Neural cell (in vitro differentiated cells): ENCODE measurements around the gene MKRN2. TPM values are rescaled to one million over a fixed set of nuclear protein-coding genes. Genes with fewer than 3 reads are reported as not detected.

Source experiments
- H2AFZ ChIP-seq: fragments of 200-600, 300-800 bp; sonication (generic), shearing (Covaris generic); 2 replicates; pipeline ENCODE4 v1.6.0; 2014; ENCODE audit warnings: low read depth, mild to moderate bottlenecking, antibody characterized with exemption, low read length, moderate library complexity
- H3F3A ChIP-seq: fragments of 200-600 bp; shearing (Covaris generic); 2 replicates; pipeline ENCODE4 v1.6.1; 2016; ENCODE audit warnings: mild to moderate bottlenecking, moderate library complexity, mixed read lengths, antibody characterized with exemption, low read length; ENCODE audit not compliant: insufficient read depth, poor library complexity, severe bottlenecking
- H3K27ac ChIP-seq: fragments of 200-600, 300-800 bp; sonication (generic), shearing (Covaris generic); 2 replicates; pipeline ENCODE4 v1.5.1; 2014; ENCODE audit warnings: mild to moderate bottlenecking, low read length, moderate library complexity
- H3K27me3 ChIP-seq: fragments of 300-800, 200-600 bp; sonication (generic), shearing (Covaris generic); 2 replicates; pipeline ENCODE4 v1.6.0; 2014; ENCODE audit warnings: mild to moderate bottlenecking, low read depth, low read length, moderate library complexity; ENCODE audit not compliant: insufficient read depth
- H3K36me3 ChIP-seq: fragments of 300-800, 200-600 bp; sonication (generic), shearing (Covaris generic); 2 replicates; pipeline ENCODE4 v1.5.1; 2014; ENCODE audit warnings: mild to moderate bottlenecking, antibody characterized with exemption, low read length, moderate library complexity; ENCODE audit not compliant: insufficient read depth
- H3K4me2 ChIP-seq: fragments of 300-800, 200-600 bp; sonication (generic), shearing (Covaris generic); 2 replicates; pipeline ENCODE4 v1.6.0; 2014; ENCODE audit warnings: mild to moderate bottlenecking, low read length
- H3K4me3 ChIP-seq: fragments of 300-800, 200-600 bp; sonication (generic), shearing (Covaris generic); 2 replicates; pipeline ENCODE4 v1.5.1; 2014; ENCODE audit warnings: mild to moderate bottlenecking, low read length, moderate library complexity
- H3K79me2 ChIP-seq: fragments of 200-600 bp; shearing (Covaris generic); replicated peaks from 2 replicates; pipeline ENCODE4 v1.6.0; 2014; ENCODE audit warnings: mild to moderate bottlenecking, low read length, moderate library complexity; ENCODE audit not compliant: insufficient read depth
- H3K9ac ChIP-seq: fragments of 300-800, 200-600 bp; sonication (generic), shearing (Covaris generic); 2 replicates; pipeline ENCODE4 v1.6.1; 2016; ENCODE audit warnings: mild to moderate bottlenecking, low read length, mixed read lengths
- H3K9me2 ChIP-seq: fragments of 200-600 bp; shearing (Covaris generic); 2 replicates; pipeline ENCODE4 v1.6.1; 2016; ENCODE audit warnings: mild to moderate bottlenecking, low read length, mixed read lengths; ENCODE audit not compliant: insufficient read depth
- H3K9me3 ChIP-seq: fragments of 200-600, 300-800 bp; sonication (generic), shearing (Covaris generic); 2 replicates; pipeline ENCODE4 v1.6.1; 2016; ENCODE audit warnings: mild to moderate bottlenecking, mixed run types, low read length, moderate library complexity, mixed read lengths
- H4K20me1 ChIP-seq: fragments of 200-600 bp; shearing (Covaris generic); 2 replicates; pipeline ENCODE4 v1.6.1; 2016; ENCODE audit warnings: mild to moderate bottlenecking, mixed run types; ENCODE audit not compliant: insufficient read depth
- EP300 ChIP-seq: fragments of 450-650 bp; conservative IDR thresholded peaks from 2 replicates; pipeline ENCODE4 v1.6.1; 2014; ENCODE audit warnings: antibody characterized with exemption, mild to moderate bottlenecking, moderate library complexity; ENCODE audit not compliant: poor library complexity, severe bottlenecking
- EZH2 ChIP-seq: fragments of 200-600, 300-800 bp; shearing (Covaris generic), sonication (generic); IDR thresholded peaks from 2 replicates; pipeline ENCODE4 v1.6.1; 2014; ENCODE audit warnings: antibody characterized with exemption, low read length, borderline replicate concordance, mild to moderate bottlenecking; ENCODE audit not compliant: insufficient read depth, poor library complexity, severe bottlenecking
- MXI1 ChIP-seq: fragments of 450-650 bp; conservative IDR thresholded peaks from 2 replicates; pipeline ENCODE4 v1.6.1; 2014; ENCODE audit warnings: antibody characterized with exemption, mild to moderate bottlenecking; ENCODE audit not compliant: poor library complexity, severe bottlenecking
- POLR2AphosphoS5 ChIP-seq: IDR thresholded peaks from 2 replicates; pipeline ENCODE4 v1.6.1; 2012
- RAD21 ChIP-seq: fragments of 450-650 bp; conservative IDR thresholded peaks from 2 replicates; pipeline ENCODE4 v1.6.1; 2014; ENCODE audit warnings: antibody characterized with exemption, mild to moderate bottlenecking, moderate library complexity
- SMC3 ChIP-seq: fragments of 450-650 bp; conservative IDR thresholded peaks from 2 replicates; pipeline ENCODE4 v1.6.1; 2014; ENCODE audit warnings: antibody characterized with exemption, mild to moderate bottlenecking, moderate library complexity; ENCODE audit not compliant: poor library complexity
- TAF1 ChIP-seq: IDR thresholded peaks from 2 replicates; pipeline ENCODE4 v1.6.1; 2012; ENCODE audit warnings: low read depth
- polyA plus RNA-seq: library from polyadenylated mRNA; depleted of rRNA; stranded (reverse); fragments of >200 nt; gene quantifications from 2 replicates; pipeline ENCODE4 v1.2.3, GENCODE V29; 2014
- TF ChIP-seq, protein P1 (sequence below): IDR thresholded peaks from 2 replicates; pipeline ENCODE4 v1.6.1; 2012; ENCODE audit warnings: borderline replicate concordance
- TF ChIP-seq, protein P2 (sequence below): fragments of 450-650 bp; IDR thresholded peaks from 2 replicates; pipeline ENCODE4 v1.5.1; 2014; ENCODE audit warnings: antibody characterized with exemption, mild to moderate bottlenecking, moderate library complexity; ENCODE audit not compliant: poor library complexity, severe bottlenecking

MKRN2 gene
- polyA plus RNA-seq, 1 donor from 2014 or later: 47.6 TPM

DNA sequence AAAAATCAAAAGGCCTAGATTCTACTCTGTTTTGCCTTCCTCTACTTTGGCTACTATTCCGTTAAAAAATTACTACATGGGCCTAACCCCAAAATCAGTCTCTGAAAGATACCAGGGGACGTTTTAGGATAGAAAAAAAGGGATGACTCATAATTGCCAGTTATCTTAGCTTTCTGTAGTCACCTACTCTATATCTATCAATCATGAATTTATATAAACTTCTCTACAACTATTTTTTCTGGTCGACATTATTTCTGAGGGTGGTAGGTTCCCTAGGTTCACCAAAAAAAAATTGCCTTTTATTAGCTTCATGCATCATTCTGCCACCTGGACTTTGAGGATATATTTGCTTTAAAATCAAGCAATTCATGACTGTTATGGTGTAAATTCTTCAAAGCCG, 70.5 kb downstream of the MKRN2 start:
- no peaks in the 10 kb centered on the region for H3K36me3 ChIP-seq
- no peak overlapping the region for H3K4me3 ChIP-seq
- H3K9me3 ChIP-seq: no peaks in the 10 kb centered on the region
- H4K20me1 ChIP-seq: no peaks in the 10 kb centered on the region
- H3K4me2 ChIP-seq: no peak overlapping the region
- H3K9me2 ChIP-seq: no peaks in the 10 kb centered on the region
- H3F3A ChIP-seq: no peaks in the 10 kb centered on the region
- no peak overlapping the region for H3K27ac ChIP-seq
- TF ChIP-seq POLR2AphosphoS5 (no peak), SMC3 (no peak)
- TF ChIP-seq, protein P1, sequence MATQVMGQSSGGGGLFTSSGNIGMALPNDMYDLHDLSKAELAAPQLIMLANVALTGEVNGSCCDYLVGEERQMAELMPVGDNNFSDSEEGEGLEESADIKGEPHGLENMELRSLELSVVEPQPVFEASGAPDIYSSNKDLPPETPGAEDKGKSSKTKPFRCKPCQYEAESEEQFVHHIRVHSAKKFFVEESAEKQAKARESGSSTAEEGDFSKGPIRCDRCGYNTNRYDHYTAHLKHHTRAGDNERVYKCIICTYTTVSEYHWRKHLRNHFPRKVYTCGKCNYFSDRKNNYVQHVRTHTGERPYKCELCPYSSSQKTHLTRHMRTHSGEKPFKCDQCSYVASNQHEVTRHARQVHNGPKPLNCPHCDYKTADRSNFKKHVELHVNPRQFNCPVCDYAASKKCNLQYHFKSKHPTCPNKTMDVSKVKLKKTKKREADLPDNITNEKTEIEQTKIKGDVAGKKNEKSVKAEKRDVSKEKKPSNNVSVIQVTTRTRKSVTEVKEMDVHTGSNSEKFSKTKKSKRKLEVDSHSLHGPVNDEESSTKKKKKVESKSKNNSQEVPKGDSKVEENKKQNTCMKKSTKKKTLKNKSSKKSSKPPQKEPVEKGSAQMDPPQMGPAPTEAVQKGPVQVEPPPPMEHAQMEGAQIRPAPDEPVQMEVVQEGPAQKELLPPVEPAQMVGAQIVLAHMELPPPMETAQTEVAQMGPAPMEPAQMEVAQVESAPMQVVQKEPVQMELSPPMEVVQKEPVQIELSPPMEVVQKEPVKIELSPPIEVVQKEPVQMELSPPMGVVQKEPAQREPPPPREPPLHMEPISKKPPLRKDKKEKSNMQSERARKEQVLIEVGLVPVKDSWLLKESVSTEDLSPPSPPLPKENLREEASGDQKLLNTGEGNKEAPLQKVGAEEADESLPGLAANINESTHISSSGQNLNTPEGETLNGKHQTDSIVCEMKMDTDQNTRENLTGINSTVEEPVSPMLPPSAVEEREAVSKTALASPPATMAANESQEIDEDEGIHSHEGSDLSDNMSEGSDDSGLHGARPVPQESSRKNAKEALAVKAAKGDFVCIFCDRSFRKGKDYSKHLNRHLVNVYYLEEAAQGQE: no peak
- H3K79me2 ChIP-seq: peaks cover 91% of the 10 kb centered on the region
- H2AFZ ChIP-seq: no peak overlapping the region
- no peak overlapping the region for H3K9ac ChIP-seq
- no peaks in the 10 kb centered on the region for H3K27me3 ChIP-seq

DNA sequence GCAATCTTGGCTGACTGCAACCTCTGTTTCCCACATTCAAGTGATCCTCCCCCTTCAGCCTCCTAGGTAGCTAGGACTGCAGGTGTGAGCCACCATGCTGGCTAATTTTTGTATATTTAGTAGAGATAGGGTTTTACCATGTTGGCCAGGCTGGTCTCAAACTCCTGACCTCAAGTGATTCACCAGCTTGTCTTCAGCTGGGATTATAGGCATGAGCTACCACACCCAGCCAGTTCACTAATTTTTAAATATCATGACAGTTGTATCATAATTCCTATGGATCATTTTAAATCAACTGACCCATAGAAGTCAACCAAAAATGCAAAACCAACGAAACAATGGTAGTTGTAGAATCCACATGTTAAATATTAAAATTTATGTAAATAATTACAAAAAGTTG, 71.9 kb downstream of the MKRN2 start:
- Histone ChIP-seq H3K9me2 (no peaks in the 10 kb centered on the region), H3K4me2 (no peak overlapping the region), H3K4me3 (no peak overlapping the region), H4K20me1 (no peaks in the 10 kb centered on the region), H3K36me3 (no peaks in the 10 kb centered on the region), H3K79me2 (peaks cover 95% of the 10 kb centered on the region), H3K9me3 (no peaks in the 10 kb centered on the region), H3K27ac (no peak overlapping the region), H2AFZ (no peak overlapping the region), H3F3A (no peaks in the 10 kb centered on the region), H3K9ac (no peak overlapping the region), H3K27me3 (no peaks in the 10 kb centered on the region)
- TF ChIP-seq EP300: no peak
- no peak for TF ChIP-seq EZH2

DNA sequence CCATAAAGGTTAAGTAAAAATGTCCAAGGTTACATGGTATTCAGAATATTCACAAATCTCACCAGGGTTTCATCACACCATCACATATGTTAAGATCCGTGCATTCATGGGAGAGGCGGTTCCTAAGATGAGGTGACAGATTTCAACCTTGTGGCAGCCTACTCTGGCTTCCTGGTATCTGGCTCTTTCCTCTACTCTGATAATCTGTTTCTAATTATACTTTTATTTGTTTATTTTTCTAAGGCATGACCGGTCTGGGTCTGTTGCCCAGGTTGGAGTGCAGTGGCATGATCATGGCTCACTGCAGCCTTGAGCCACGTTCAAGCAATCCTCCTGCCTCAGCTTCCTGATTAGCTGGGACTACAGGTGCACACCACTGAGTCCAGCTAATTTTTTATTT, 72.7 kb downstream of the MKRN2 start:
- Histone ChIP-seq H3K4me2 (no peak overlapping the region), H3K9ac (no peak overlapping the region), H3K4me3 (no peak overlapping the region), H3K9me3 (no peaks in the 10 kb centered on the region), H4K20me1 (no peaks in the 10 kb centered on the region), H3K27me3 (no peaks in the 10 kb centered on the region), H2AFZ (no peak overlapping the region), H3K27ac (no peak overlapping the region), H3K36me3 (no peaks in the 10 kb centered on the region), H3K79me2 (peaks cover 94% of the 10 kb centered on the region), H3F3A (no peaks in the 10 kb centered on the region), H3K9me2 (no peaks in the 10 kb centered on the region)
- TF ChIP-seq RAD21: no peak
- TF ChIP-seq SMC3: no peak

DNA sequence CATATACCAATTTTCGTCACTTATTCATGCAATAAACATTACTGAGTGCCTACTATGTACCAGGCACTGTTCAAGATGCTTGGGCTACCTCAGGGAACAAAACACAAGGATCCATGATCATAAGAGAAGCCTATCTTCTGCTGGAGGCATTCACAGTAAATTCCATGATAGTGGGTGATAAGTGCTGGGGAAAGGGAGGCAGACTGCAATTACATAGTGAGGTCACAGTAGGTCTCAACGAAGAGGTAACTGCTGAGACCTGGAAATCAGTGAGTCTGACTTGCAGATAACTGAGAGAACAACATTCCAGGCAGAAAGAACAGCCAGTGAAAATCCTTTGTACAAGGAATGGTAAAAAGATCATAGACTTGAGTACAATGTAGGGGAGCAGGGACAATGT, 73.4 kb downstream of the MKRN2 start:
- H2AFZ ChIP-seq: no peak overlapping the region
- no peak overlapping the region for H3K4me3 ChIP-seq
- no peak for TF ChIP-seq TAF1
- TF ChIP-seq EP300: no peak
- TF ChIP-seq POLR2AphosphoS5: no peak
- TF ChIP-seq, protein P2, sequence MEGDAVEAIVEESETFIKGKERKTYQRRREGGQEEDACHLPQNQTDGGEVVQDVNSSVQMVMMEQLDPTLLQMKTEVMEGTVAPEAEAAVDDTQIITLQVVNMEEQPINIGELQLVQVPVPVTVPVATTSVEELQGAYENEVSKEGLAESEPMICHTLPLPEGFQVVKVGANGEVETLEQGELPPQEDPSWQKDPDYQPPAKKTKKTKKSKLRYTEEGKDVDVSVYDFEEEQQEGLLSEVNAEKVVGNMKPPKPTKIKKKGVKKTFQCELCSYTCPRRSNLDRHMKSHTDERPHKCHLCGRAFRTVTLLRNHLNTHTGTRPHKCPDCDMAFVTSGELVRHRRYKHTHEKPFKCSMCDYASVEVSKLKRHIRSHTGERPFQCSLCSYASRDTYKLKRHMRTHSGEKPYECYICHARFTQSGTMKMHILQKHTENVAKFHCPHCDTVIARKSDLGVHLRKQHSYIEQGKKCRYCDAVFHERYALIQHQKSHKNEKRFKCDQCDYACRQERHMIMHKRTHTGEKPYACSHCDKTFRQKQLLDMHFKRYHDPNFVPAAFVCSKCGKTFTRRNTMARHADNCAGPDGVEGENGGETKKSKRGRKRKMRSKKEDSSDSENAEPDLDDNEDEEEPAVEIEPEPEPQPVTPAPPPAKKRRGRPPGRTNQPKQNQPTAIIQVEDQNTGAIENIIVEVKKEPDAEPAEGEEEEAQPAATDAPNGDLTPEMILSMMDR: no peak
- TF ChIP-seq EZH2: no peak
- no peak for TF ChIP-seq SMC3
- no peak for TF ChIP-seq RAD21
- no peak for TF ChIP-seq MXI1
- TF ChIP-seq, protein P1: no peak
- H3K27ac ChIP-seq: no peak overlapping the region
- no peaks in the 10 kb centered on the region for H3K27me3 ChIP-seq
- H3K79me2 ChIP-seq: peaks cover 96% of the 10 kb centered on the region
- no peaks in the 10 kb centered on the region for H3K9me3 ChIP-seq
- no peaks in the 10 kb centered on the region for H3K36me3 ChIP-seq
- no peaks in the 10 kb centered on the region for H4K20me1 ChIP-seq
- no peaks in the 10 kb centered on the region for H3K9me2 ChIP-seq
- no peaks in the 10 kb centered on the region for H3F3A ChIP-seq
- no peak overlapping the region for H3K4me2 ChIP-seq
- no peak overlapping the region for H3K9ac ChIP-seq
